HG03565 (cell line): ENCODE data around the gene TNRC6A.

Experiments used
- ATAC-seq: cut with Tn5 transposase; IDR thresholded peaks from one replicate; pipeline ENCODE4 v1.9.1; 2021; ENCODE audit warnings: mild to moderate bottlenecking, moderate library complexity; ENCODE audit not compliant: unreplicated experiment

TNRC6A gene

DNA sequence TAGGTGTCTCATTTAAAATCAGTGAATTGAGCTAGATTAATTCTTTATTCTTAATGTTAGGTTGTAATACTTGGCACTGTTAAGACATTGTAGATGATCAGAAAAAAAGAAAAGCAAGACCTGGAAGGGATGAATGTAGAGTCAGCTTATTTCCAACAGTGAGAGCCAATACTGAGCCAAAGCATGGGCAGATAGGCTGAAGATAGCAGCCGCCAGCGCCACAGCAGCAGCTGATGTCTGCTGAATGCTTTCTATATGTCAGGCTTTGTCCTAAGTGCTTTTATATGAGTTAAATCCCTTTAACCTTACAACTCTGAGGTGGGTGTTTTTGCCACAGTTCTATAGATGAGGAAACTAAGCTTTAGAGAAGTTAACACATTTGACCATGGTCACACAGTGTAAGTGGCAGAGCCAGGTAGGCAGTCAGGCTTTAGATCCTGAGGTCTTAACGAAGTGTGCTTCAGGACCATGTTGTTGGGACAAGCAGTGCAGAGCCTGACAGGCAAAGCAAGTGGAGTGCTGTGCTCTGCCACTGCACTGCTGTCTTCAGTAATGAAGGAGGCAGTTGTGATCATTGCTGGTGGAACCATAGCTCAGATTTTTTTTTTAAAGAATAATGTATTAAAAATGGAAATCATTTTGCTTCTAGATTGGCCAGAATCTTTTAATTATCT, 25.9 kb downstream of the TNRC6A start:
- ATAC-seq: no peak

GRCh38 chr16:24758373-24758772, 28.9 kb downstream of the TNRC6A start:
- no peak for ATAC-seq

GRCh38 chr16:24759006-24759405, 29.6 kb downstream of the TNRC6A start:
- ATAC-seq: no peak

- ATAC-seq: no peak
These were observed 32.1 kb downstream of the TNRC6A start for GRCh38 chr16:24761526-24761925.

DNA sequence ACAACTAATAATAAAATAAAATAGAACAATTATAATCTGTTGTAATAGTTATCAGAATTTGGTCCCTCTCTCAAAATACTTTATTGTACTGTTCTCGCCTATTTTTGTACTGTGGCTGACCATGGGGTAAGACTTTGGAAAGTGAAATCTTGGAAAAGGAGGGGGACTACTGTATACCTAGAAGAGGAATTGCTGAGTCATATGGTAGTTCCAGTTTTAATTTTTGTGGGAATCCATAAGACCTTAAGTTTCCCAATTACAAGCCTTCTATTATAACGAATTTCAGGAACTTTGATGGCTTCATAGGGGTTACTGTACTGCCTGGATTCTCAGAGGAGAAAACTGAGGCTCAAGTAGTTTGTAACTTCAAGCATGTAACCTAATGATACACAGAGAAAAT, 35.5 kb downstream of the TNRC6A start:
- no peak for ATAC-seq

GRCh38 chr16:24766057-24766456, 36.6 kb downstream of the TNRC6A start:
- no peak for ATAC-seq

- no peak for ATAC-seq
These were observed 40.4 kb downstream of the TNRC6A start for GRCh38 chr16:24769806-24770205.

- ATAC-seq: no peak
These were observed 41.8 kb downstream of the TNRC6A start for GRCh38 chr16:24771132-24771778.

GRCh38 chr16:24771779-24772157, 42.3 kb downstream of the TNRC6A start:
- no peak for ATAC-seq

DNA sequence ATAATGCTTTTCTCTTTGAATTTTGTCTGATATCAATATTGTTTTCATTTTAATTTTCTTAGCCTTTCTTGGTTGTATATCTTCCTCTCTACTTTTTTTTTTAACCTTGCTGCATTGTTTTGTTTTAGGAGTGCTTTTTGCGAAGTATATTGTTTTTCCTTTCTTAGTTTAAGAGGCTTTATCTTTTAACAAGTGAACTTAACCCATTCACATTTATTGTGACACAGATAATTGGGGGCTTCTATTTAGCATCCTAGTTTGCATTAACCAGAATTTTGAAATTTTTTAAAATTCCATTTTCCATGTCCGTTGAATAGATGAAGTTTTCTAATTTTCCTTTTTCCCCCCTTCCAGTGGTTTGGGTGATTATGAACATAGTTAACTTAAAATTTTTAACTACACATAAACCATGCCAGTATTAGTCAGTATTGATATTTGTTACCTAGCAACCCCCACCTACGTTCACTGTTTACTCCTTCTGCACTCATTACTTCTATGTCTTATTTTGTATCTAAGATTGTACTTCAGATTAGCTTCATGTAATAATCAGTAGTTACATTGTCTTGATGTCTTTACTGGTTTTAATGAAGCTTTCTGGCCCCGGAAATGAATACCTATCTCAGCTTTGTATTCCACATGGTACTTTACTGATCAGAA, 44.4 kb downstream of the TNRC6A start:
- ATAC-seq: no peak

DNA sequence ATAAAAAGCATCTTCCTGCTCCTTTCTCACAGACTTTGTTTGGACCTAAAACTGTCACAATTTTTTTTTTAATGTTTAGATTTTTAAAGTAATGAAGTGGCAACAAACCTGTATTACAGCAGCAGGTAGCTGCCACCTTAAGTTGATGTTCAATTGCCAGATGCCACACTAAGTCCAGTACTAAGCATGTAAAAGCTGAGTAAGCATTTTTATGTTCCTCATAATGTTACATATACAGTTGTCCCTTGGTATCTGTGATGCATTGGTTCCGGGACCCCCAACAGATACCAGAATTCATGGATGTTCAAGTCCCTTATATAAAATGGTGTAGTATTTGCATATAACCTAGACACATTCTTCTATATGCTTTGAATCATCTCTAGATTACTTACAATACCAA, 45.1 kb downstream of the TNRC6A start:
- ATAC-seq: no peak

DNA sequence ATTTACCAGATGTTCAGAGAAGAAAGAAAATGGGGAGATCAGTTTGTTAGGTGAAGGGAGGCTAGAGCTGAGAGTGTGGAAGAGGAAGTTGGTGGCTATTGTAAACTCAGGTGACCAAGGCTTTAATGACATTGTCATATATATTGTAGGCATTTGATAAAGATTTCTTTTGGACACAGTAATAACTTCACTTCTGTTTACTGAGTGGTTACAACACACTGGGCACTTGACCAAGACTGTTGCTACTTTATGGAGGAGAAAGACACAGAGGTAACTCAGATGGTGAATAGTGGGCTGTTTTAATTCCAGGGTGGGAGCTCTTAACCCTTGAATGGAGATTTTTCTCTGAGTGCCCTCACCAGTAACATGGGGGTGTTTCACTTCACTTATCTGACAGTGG, 46.0 kb downstream of the TNRC6A start:
- ATAC-seq: no peak

- ATAC-seq: no peak
These were observed 47.2 kb downstream of the TNRC6A start for GRCh38 chr16:24776501-24777220.

DNA sequence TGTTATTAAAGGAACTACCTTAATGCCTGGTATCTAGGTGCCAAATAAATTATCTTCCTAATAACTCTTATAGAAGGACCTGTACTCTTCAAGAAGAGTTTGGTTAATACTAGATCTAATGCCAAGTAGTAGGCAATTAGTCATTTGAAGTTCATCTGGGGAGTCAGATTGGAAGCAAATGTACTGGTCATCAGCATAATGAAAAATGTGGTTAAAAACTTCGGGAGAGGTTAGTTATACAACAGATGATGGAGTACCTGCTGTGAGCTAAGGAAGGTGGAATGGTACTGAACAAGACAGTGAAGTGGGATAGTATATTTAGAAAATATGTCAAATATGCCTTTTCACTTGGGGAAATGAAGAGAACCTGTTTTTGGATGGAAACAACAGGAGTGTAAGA, 49.2 kb downstream of the TNRC6A start:
- no peak for ATAC-seq

- ATAC-seq: no peak
These were observed 51.8 kb downstream of the TNRC6A start for GRCh38 chr16:24781256-24781655.

GRCh38 chr16:24784121-24784520, 54.7 kb downstream of the TNRC6A start:
- ATAC-seq: no peak

DNA sequence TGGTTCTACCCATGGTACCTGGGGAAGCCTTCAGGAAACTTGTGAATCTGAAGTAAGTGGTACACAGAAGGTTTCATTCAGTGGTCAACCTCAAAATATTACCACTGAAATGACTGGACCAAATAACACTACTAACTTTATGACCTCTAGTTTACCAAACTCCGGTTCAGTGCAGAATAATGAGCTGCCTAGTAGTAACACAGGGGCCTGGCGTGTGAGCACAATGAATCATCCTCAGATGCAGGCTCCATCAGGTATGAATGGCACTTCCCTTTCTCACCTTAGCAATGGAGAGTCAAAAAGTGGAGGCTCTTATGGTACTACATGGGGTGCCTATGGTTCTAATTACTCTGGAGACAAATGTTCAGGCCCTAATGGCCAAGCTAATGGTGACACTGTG, 60.4 kb downstream of the TNRC6A start:
- ATAC-seq: no peak

GRCh38 chr16:24800586-24800985, 71.1 kb downstream of the TNRC6A start:
- no peak for ATAC-seq

GRCh38 chr16:24801761-24802302, 72.4 kb downstream of the TNRC6A start:
- no peak for ATAC-seq

DNA sequence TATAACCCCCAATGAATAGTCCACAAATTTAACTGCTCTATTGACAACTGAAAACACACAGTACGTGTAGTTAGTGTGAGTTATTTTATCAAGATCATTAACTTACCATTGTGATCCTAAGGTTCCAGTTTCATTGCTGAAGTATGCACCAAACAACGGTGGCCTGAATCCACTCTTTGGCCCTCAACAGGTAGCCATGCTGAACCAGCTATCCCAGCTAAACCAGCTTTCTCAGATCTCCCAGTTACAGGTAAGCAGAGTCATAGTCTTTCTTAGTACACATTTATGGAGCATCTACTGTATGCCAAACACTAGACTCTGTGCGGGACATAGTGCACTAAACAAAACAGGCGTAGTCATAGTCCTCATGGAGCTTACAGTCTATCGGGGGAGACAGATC, 76.0 kb downstream of the TNRC6A start:
- ATAC-seq: no peak

DNA sequence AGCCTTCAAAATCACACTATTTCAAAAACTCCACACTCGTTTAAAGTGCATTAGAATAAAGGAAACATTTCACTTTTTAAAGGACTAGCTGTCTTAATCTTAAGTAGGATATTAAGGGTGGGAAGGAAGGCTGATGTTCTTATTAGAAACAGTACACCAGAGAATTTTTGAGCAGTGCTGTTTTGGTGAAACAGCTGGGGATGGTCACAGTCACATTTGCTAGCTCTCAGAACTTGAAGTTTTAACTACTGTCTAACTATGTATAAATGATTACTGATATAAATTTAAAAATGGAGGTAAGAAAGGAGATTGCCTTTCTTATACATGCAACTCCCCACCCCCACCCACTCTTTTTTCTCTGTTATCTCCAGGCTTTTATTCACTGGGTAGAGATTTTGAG, 77.8 kb downstream of the TNRC6A start:
- ATAC-seq: no peak
